CD4-positive, alpha-beta T cell treated with Interleukin-2 at 100 ng/mL for 4 hours (primary cell): Measurements from ENCODE around the gene RIMS1.

ENCODE experiments used
- DNase-seq: peaks from one replicate; pipeline ENCODE4 v3.0.0-alpha.2; 2020; ENCODE audit warnings: low spot score

RIMS1 gene

GRCh38 chr6:72102561-72102960 is 216.2 kb downstream of the RIMS1 start:
- DNase-seq = no peak

GRCh38 chr6:72111611-72112010 is 225.3 kb downstream of the RIMS1 start:
- no peak for DNase-seq

DNA sequence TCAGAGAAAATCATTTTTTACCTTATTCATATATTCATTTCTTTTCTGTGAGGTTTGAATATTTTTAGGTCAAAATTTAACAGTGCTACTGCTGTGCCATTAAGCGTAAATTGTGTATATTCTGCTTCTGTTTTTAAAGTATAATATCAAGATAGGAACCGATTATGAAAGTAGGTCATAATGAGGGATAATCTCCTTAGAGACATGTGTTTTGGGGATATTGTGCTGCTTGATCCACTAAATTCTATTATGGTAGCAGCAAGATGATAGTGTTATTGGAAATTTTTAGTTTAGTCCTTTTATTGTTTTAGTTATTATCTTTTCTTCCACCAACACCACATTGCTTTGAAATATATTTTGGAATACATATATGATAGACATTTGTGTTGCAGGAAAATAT is 244.0 kb downstream of the RIMS1 start:
- DNase-seq = no peak

DNA sequence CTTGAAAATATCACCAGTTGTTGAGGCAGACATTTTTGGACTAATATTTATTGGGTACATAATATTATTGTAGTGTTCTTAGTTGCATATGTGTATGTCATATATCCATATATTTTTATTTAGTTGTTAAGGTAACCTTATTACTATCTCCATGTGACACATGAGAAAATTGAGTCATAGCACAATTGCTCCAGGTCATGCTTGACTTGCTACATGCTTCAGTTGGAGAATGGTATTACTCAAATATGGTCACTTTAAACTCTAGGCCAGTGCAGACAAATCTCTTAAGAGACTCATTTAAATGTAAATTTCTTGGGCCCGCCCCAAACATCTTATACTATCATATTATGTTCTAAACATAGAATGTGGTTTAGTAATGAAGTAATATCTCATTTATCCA is 246.1 kb downstream of the RIMS1 start:
- DNase-seq = no peak

GRCh38 chr6:72132851-72133250 is 246.5 kb downstream of the RIMS1 start:
- no peak for DNase-seq

- DNase-seq = no peak
These were observed 247.0 kb downstream of the RIMS1 start for GRCh38 chr6:72133324-72133723.

GRCh38 chr6:72140795-72141194 is 254.4 kb downstream of the RIMS1 start:
- DNase-seq = no peak

DNA sequence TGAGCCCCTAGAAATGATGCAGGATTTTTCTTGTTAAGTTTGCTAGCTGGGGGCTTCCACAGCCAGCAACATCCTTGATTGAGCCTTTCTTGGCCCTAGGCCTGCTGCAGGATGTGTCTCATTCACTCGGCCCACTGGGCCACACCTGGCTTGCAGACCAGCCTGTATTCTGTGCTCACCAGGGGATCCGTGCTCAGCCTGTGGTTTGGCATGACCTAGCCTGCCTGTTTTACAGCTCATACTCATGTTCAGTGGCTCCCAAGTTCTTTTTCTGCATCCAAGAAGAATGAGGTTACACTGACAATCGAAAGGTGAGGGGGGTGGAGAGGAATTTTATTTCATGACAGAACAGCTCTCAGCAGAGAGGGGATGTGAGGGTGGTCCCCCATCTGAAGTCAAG is 263.4 kb downstream of the RIMS1 start:
- DNase-seq = no peak

DNA sequence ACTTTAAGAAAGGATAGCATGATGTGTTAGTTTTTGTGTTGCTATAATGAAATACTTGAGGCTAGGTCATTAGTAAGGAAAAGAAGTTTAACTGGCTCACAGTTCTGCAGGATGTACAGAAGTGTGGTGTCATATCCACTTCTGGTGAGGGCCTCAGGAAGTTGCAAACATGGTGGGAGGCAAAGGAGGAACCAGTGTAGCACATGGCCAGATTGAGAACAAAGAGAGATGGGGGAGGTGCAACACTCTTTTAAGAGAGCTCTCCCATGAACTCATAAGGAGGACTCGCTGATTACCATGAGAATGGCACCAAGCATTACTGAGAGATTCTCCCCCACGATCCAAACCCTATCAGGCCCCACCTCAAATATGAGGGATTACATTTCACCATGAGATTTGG is 265.4 kb downstream of the RIMS1 start:
- no peak for DNase-seq

DNA sequence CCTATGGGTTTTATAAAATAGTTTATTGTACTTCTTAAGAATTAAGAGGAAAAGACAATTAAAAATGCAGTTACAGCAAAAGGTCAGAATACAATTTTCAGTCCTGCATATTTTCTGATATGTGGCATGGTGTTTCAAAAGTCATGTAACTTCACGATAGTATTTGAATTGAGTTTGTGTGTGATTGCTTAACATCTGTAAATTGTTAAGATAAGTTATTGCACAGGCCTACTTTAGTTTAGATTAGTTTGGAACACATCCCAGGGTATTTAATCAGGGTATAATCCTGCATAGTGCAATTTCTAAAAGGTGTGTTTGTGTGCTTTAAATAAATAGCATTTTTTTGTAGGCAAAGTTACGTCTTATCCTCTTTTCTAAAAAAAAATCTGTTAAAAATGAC is 289.6 kb downstream of the RIMS1 start:
- DNase-seq = no peak

- no peak for DNase-seq
These were observed 296.2 kb downstream of the RIMS1 start for GRCh38 chr6:72182337-72183246.

GRCh38 chr6:72203983-72204382 is 317.6 kb downstream of the RIMS1 start:
- DNase-seq = no peak

DNA sequence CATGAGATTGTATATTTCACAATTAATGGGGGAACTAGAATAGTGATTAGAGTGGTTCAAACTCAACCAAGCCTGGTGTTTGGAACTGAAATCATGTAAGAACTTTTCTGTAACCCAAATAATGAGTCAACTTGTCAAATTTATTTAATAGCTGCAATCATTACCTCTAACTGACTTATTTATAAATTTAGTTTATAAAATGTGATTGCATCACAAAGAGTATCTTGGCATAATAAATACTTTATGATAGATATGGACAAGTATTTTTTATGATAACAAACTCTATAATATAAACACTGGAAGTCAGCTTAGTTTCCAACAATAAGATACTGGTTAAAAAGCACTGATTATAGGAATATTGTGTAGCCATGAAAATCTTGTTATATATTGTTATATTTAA is 319.1 kb downstream of the RIMS1 start:
- DNase-seq = no peak

GRCh38 chr6:72206606-72207005 is 320.3 kb downstream of the RIMS1 start:
- DNase-seq = no peak

GRCh38 chr6:72212686-72213085 is 326.3 kb downstream of the RIMS1 start:
- no peak for DNase-seq

DNA sequence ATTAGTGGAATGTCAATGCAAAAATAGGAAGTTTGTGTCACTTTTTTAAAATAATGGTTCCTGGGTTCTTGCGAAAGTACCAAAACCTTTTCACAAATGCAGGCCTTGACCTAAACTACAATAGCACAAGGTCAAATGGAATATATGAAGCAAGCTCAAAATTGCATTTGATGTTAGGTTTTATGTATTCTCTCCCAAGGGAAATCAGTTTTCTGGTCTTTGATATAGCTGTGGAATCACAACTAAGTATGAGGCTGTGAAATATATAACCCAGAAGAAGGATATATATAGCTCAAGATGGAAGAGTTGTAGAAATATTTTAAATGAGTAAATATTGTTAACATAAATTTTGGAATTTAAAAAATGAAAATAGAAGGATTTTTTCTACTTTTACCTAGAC is 327.3 kb downstream of the RIMS1 start:
- DNase-seq = no peak

- DNase-seq = no peak
These were observed 330.1 kb downstream of the RIMS1 start for GRCh38 chr6:72216222-72217068.

- no peak for DNase-seq
These were observed 331.3 kb downstream of the RIMS1 start for GRCh38 chr6:72217626-72218025.

DNA sequence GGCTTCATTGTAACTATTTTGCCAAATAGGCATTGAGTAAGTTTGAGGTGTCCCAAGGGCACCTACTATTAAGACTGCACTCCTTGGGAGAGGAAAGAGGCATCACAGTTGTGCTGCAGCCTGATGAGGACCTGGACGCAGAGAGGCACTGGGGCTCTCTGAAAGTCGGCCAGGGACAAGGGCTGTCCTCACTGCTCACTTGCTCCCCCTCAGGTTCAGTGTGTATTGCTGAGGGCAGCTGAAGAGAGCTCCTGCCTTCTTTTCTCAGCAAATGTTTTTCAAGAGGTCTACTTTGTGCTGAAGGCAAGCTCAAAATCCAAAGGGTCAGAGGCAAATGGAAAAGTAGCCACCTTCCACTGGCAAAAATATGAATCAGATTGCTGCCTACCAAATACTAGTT is 331.8 kb downstream of the RIMS1 start:
- DNase-seq = no peak

- no peak for DNase-seq
These were observed 333.2 kb downstream of the RIMS1 start for GRCh38 chr6:72219536-72219935.

DNA sequence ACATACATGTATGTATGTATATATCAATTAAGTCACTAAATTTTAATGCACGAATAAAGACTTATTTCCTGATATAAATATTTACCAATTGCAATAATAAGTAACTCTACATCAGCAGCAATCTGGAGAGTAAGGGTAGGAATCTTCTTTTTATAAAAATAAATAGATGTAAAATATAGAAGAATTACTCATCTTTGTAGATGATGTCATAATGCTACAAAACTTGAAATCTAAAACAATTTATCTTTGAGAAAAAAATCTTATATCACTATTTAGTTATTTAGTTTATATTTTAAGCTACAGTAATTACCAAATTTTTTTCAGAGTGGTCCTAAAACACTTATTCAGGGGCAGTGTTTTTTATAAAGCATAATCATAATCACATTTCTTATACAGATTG is 351.7 kb downstream of the RIMS1 start:
- DNase-seq = no peak

GRCh38 chr6:72238900-72239299 is 352.6 kb downstream of the RIMS1 start:
- no peak for DNase-seq

- DNase-seq = no peak
These were observed 359.2 kb downstream of the RIMS1 start for GRCh38 chr6:72245565-72245964.
